G401 (cell line): ENCODE results near the gene GNAT2. TPM values are rescaled to one million over a fixed set of nuclear protein-coding genes. Genes with fewer than 3 reads are reported as not detected.

ENCODE experiments used
- DNase-seq: peaks from one replicate; pipeline ENCODE4 v3.0.0-alpha.2; 2015; ENCODE audit warnings: low spot score
- in situ Hi-C: cut with HindIII; loops from 2 replicates; pipeline ENCODE4 v1.10.0; 2016; ENCODE audit warnings: low sequenced_read_pairs, mixed read lengths
- total RNA-seq: library from RNA; depleted of rRNA; stranded (reverse); fragments of >200 nt; shearing (Covaris generic); gene quantifications from 2 replicates; pipeline ENCODE4 v1.2.3, GENCODE V29; 2014

Gene GNAT2
- total RNA-seq, 1 experiment from 2014 or later = not detected

- peak; percentile 65 for DNase-seq
- in situ Hi-C loops = no loop called here
Measured at GRCh38 chr1:109643385-109644230, 24.2 kb upstream of the GNAT2 start.

GRCh38 chr1:109642626-109643025 lies 23.2 kb upstream of the GNAT2 start:
- in situ Hi-C loops = no loop called here

GRCh38 chr1:109641861-109642260 lies 22.4 kb upstream of the GNAT2 start:
- in situ Hi-C loops = no loop called here

More at GRCh38 chr1:109642626-109643025, 23.2 kb upstream of the GNAT2 start:
- no peak for DNase-seq

GRCh38 chr1:109641078-109641740 lies 21.8 kb upstream of the GNAT2 start:
- in situ Hi-C loops = no loop called here

More at GRCh38 chr1:109641861-109642260, 22.4 kb upstream of the GNAT2 start:
- DNase-seq = no peak

GRCh38 chr1:109640285-109640865 lies 21.0 kb upstream of the GNAT2 start:
- in situ Hi-C loops = no loop called here
- peak; percentile 75 for DNase-seq

More at GRCh38 chr1:109641078-109641740, 21.8 kb upstream of the GNAT2 start:
- DNase-seq = no peak

GRCh38 chr1:109639841-109640184 lies 20.4 kb upstream of the GNAT2 start:
- DNase-seq = no peak
- in situ Hi-C loops = no loop called here

GRCh38 chr1:109639063-109639840 lies 19.8 kb upstream of the GNAT2 start:
- no peak for DNase-seq
- in situ Hi-C loops = no loop called here

GRCh38 chr1:109637446-109637845 lies 18.0 kb upstream of the GNAT2 start:
- DNase-seq = no peak
- in situ Hi-C loops = no loop called here

- in situ Hi-C loops = no loop called here
- DNase-seq = no peak
Measured at GRCh38 chr1:109636201-109636952, 17.0 kb upstream of the GNAT2 start.

GRCh38 chr1:109635862-109636200 lies 16.4 kb upstream of the GNAT2 start:
- no peak for DNase-seq
- in situ Hi-C loops = no loop called here

- in situ Hi-C loops = no loop called here
- no peak for DNase-seq
Measured at GRCh38 chr1:109634771-109635750, 15.6 kb upstream of the GNAT2 start.

GRCh38 chr1:109634292-109634691 lies 14.9 kb upstream of the GNAT2 start:
- in situ Hi-C loops = no loop called here
- DNase-seq = no peak

- no peak for DNase-seq
- in situ Hi-C loops = no loop called here
Measured at GRCh38 chr1:109632671-109633346, 13.4 kb upstream of the GNAT2 start.

GRCh38 chr1:109631513-109632505 lies 12.4 kb upstream of the GNAT2 start:
- in situ Hi-C loops = no loop called here

GRCh38 chr1:109630898-109631512 lies 11.6 kb upstream of the GNAT2 start:
- DNase-seq = no peak
- in situ Hi-C loops = no loop called here

More at GRCh38 chr1:109631513-109632505, 12.4 kb upstream of the GNAT2 start:
- DNase-seq = peak; percentile 23
